ENCODE measurements around the gene PDE8A.

PDE8A gene

DNA sequence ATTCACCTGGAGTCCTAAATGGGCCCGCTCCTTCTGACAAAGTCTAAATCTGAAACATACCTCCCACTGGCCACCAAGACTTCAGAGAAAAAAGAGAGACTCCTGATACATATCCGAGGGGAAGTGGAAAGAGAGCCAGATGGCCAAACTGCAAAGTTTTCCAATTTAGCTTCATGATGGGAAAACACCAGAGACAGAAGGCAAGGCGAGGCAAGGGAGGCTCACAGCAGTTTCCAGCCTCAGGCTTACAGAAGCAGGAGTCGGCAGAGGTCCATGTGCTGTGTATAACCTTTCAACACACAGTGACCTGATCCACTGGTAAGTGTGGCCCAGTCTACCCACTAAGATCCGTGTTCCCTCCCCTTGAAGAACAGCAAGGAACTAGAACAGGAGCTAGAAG is 29.9 kb upstream of the PDE8A start:
- peaks cover 49% of the 10 kb centered on the region for H3K27me3 Mint-ChIP-seq
- no peak overlapping the region for H3K27ac Mint-ChIP-seq
- no peaks in the 10 kb centered on the region for H3K4me1 Mint-ChIP-seq
- no peak for DNase-seq
- CTCF ChIA-PET, result interaction anchor here (1.1 kb wide), 1 partner anchor 113 kb away, joined by 4 read pairs; no protein-coding TSS in a partner anchor
- no peaks in the 10 kb centered on the region for H3K36me3 Mint-ChIP-seq
- no peak overlapping the region for H3K4me3 Mint-ChIP-seq
- no peaks in the 10 kb centered on the region for H3K9me3 Mint-ChIP-seq

- no peaks in the 10 kb centered on the region for H3K36me3 Mint-ChIP-seq
- no peaks in the 10 kb centered on the region for H3K9me3 Mint-ChIP-seq
- CTCF ChIA-PET, result interaction anchor here (0.7 to 2.0 kb wide), 2 partner anchors 90 to 216 kb away, joined by 3 to 10 read pairs; no protein-coding TSS in a partner anchor
- no peak for DNase-seq
- no peaks in the 10 kb centered on the region for H3K4me1 Mint-ChIP-seq
- H3K27ac Mint-ChIP-seq, result no peak overlapping the region
- H3K4me3 Mint-ChIP-seq, result no peak overlapping the region
- H3K27me3 Mint-ChIP-seq, result peaks cover 48% of the 10 kb centered on the region
These were observed 28.5 kb upstream of the PDE8A start for GRCh38 chr15:84953136-84953535.

GRCh38 chr15:84953726-84954125 is 27.9 kb upstream of the PDE8A start:
- no peak overlapping the region for H3K27ac Mint-ChIP-seq

DNA sequence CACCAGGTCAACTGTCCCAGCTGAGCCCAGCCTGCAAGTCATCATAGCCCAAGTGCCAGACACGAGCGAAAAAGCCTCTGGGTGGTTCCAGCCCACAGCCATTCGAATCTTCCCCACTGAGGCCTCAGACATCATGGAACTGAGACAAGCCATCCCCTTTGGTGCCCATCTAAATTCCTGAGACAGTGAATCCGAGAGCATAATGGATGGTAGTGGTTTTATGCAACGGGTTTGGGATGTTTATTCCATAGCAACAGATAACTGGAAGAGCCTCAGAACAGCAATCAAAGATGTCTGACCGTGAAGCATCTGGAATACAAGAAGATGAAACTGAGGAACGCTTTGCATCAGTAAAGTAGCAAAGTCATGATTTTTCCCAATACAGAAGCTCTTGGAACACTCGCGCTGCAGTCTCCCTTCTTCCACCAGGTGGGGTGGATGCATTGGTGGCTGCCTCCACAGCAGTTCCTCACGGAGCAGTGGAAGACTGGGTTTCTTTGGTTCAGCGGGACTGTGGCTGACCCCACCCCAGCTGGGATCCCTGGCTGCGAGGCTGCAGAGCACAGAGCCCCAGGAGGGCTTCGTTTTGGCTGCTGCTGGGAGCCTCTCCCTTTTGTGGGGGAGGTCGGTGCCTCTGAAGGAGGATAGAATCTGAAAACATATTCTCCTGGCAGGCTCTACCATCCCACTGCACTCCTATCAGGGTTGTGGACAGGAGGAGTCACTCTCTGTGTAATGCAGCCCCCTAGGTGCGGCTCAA is 26.4 kb upstream of the PDE8A start:
- H3K9me3 Mint-ChIP-seq, result no peaks in the 10 kb centered on the region
- no peak overlapping the region for H3K4me3 Mint-ChIP-seq
- CTCF ChIA-PET, result interaction anchor here (1.0 to 1.4 kb wide), 4 partner anchors 8 to 214 kb away, joined by 3 to 10 read pairs (median 4); no protein-coding TSS in a partner anchor
- no peaks in the 10 kb centered on the region for H3K36me3 Mint-ChIP-seq
- peaks cover 44% of the 10 kb centered on the region for H3K27me3 Mint-ChIP-seq
- H3K4me1 Mint-ChIP-seq, result peaks cover 4% of the 10 kb centered on the region
- no peak overlapping the region for H3K27ac Mint-ChIP-seq
- DNase-seq, result peak; percentile 48

More at GRCh38 chr15:84953726-84954125, 27.9 kb upstream of the PDE8A start:
- Mint-ChIP-seq H3K27me3 (peaks cover 50% of the 10 kb centered on the region), H3K36me3 (no peaks in the 10 kb centered on the region), H3K4me1 (no peaks in the 10 kb centered on the region), H3K4me3 (no peak overlapping the region), H3K9me3 (no peaks in the 10 kb centered on the region)
- CTCF ChIA-PET, result interaction anchor here (0.7 to 2.0 kb wide), 3 partner anchors 89 to 366 kb away, joined by 3 to 10 read pairs (median 3); no protein-coding TSS in a partner anchor
- no peak for DNase-seq

DNA sequence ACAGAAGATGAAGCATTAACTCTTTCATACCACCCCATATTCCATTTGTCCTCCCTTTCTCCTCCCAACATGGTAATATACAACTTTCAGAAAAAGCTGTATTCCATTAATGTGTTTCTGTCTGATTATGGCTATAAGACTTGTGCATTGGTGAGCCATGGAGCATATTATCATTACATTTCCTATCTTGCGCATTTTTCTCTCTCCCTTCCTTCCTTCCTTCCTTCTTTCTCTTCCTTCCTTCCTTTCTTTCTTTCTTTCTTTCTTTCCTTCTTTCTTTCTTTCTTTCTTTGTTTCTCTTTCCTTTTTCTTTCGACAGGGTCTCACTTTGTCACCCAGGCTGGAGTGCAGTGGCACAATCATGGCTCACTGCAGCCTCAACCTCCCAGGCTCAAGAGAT is 25.5 kb upstream of the PDE8A start:
- CTCF ChIA-PET, result interaction anchor here (0.9 kb wide), 1 partner anchor 9 kb away, joined by 3 read pairs; no protein-coding TSS in a partner anchor
- Mint-ChIP-seq H3K27ac (no peak overlapping the region), H3K4me3 (no peak overlapping the region), H3K27me3 (peaks cover 37% of the 10 kb centered on the region), H3K9me3 (no peaks in the 10 kb centered on the region), H3K36me3 (no peaks in the 10 kb centered on the region), H3K4me1 (peaks cover 4% of the 10 kb centered on the region)
- DNase-seq, result no peak

DNA sequence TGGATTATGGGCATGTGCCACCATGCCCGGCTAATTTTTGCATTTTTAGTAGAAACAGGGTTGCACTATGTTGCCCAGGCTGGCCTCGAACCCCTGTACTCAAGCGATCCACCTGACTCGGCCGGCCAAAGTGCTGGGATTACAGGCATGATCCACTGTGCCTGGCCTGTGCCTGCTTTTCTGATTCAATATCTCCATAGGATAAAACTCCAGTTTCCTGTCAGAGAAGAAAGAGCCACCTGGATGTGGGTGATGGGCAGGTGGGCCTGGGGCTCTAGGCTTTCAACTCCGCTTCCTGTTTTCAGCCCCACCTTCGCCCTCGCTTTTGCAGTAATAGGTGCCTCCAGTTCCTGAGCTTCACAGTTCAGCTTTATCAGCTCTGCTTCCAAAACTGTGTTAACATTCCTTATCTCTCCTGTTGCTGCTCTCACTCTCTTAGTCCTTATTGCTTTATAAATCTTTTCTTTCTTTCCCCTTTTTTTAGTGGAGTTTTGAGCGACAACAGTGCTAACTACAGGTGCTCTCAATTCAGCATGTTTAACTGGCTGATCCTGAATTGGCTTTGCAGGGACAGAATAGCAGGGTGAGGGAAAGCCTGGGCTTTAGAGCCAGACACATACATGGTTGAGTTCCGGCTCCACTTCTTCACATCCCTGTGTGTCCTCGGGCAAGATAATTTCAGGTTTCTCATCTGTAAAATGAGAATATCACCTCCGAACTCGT is 21.1 kb upstream of the PDE8A start:
- Mint-ChIP-seq H3K4me1 (peaks cover 4% of the 10 kb centered on the region), H3K27me3 (peaks cover 25% of the 10 kb centered on the region), H3K27ac (no peak overlapping the region), H3K36me3 (no peaks in the 10 kb centered on the region), H3K9me3 (no peaks in the 10 kb centered on the region), H3K4me3 (no peak overlapping the region)
- no peak for DNase-seq
- CTCF ChIA-PET, result no interaction called here

- no peak overlapping the region for H3K27ac Mint-ChIP-seq
- no peak overlapping the region for H3K4me3 Mint-ChIP-seq
- CTCF ChIA-PET, result no interaction called here
- H3K4me1 Mint-ChIP-seq, result peaks cover 4% of the 10 kb centered on the region
- no peak for DNase-seq
- H3K36me3 Mint-ChIP-seq, result no peaks in the 10 kb centered on the region
- no peaks in the 10 kb centered on the region for H3K9me3 Mint-ChIP-seq
- peaks cover 22% of the 10 kb centered on the region for H3K27me3 Mint-ChIP-seq
These were observed 20.6 kb upstream of the PDE8A start for GRCh38 chr15:84961114-84961452.

GRCh38 chr15:84961707-84962106 is 19.9 kb upstream of the PDE8A start:
- H3K9me3 Mint-ChIP-seq, result peaks cover 3% of the 10 kb centered on the region
- H3K4me3 Mint-ChIP-seq, result no peak overlapping the region
- H3K4me1 Mint-ChIP-seq, result peaks cover 4% of the 10 kb centered on the region
- H3K36me3 Mint-ChIP-seq, result no peaks in the 10 kb centered on the region
- DNase-seq, result no peak
- no peak overlapping the region for H3K27ac Mint-ChIP-seq
- peaks cover 15% of the 10 kb centered on the region for H3K27me3 Mint-ChIP-seq
- CTCF ChIA-PET, result no interaction called here

- H3K27ac Mint-ChIP-seq, result no peak overlapping the region
- CTCF ChIA-PET, result interaction anchor here (1.1 kb wide), 1 partner anchor 81 kb away, joined by 3 read pairs; no protein-coding TSS in a partner anchor
- no peak overlapping the region for H3K4me3 Mint-ChIP-seq
These were observed 18.7 kb upstream of the PDE8A start for GRCh38 chr15:84962955-84963354.

DNA sequence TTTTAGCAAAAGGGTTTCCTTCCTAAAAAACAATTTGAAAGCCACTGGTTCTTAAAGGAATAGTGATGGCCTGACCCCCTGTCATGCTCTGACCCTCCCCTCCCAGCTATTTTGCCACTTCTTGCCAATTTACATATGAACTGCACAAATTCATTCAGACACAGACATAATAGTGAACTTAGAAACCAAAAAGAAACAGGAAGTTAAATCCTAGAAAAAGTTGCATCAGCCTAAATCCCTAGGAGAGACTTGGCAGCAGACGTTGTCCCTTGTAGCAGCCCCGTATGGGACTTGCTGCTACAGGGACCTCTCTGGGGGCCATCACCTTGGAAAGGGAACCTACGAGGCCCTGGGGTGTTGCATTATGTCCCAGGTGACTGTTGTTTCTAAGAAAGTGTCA is 14.3 kb upstream of the PDE8A start:
- CTCF ChIA-PET, result no interaction called here
- Mint-ChIP-seq H3K4me3 (no peak overlapping the region), H3K9me3 (peaks cover 3% of the 10 kb centered on the region), H3K27ac (no peak overlapping the region), H3K4me1 (no peaks in the 10 kb centered on the region), H3K27me3 (peaks cover 32% of the 10 kb centered on the region), H3K36me3 (no peaks in the 10 kb centered on the region)
- no peak for DNase-seq

More at GRCh38 chr15:84962955-84963354, 18.7 kb upstream of the PDE8A start:
- no peak for DNase-seq
- peaks cover 4% of the 10 kb centered on the region for H3K4me1 Mint-ChIP-seq
- no peaks in the 10 kb centered on the region for H3K36me3 Mint-ChIP-seq
- H3K9me3 Mint-ChIP-seq, result peaks cover 3% of the 10 kb centered on the region
- peaks cover 18% of the 10 kb centered on the region for H3K27me3 Mint-ChIP-seq

GRCh38 chr15:84968301-84968700 is 13.4 kb upstream of the PDE8A start:
- H3K4me3 Mint-ChIP-seq, result no peak overlapping the region
- peaks cover 3% of the 10 kb centered on the region for H3K9me3 Mint-ChIP-seq
- peaks cover 36% of the 10 kb centered on the region for H3K27me3 Mint-ChIP-seq
- H3K4me1 Mint-ChIP-seq, result no peaks in the 10 kb centered on the region
- no peaks in the 10 kb centered on the region for H3K36me3 Mint-ChIP-seq
- DNase-seq, result no peak
- H3K27ac Mint-ChIP-seq, result no peak overlapping the region
- CTCF ChIA-PET, result interaction anchor here (1.1 kb wide), 1 partner anchor 201 kb away, joined by 3 read pairs; no protein-coding TSS in a partner anchor

GRCh38 chr15:84969257-84969656 is 12.4 kb upstream of the PDE8A start:
- H3K4me3 Mint-ChIP-seq, result no peak overlapping the region
- peaks cover 36% of the 10 kb centered on the region for H3K27me3 Mint-ChIP-seq
- no peak overlapping the region for H3K27ac Mint-ChIP-seq
- no peak for DNase-seq
- CTCF ChIA-PET, result interaction anchor here (1.1 kb wide), 1 partner anchor 200 kb away, joined by 3 read pairs; no protein-coding TSS in a partner anchor
- no peaks in the 10 kb centered on the region for H3K36me3 Mint-ChIP-seq
- H3K4me1 Mint-ChIP-seq, result no peaks in the 10 kb centered on the region
- peaks cover 3% of the 10 kb centered on the region for H3K9me3 Mint-ChIP-seq

GRCh38 chr15:84970843-84971242 is 10.8 kb upstream of the PDE8A start:
- Mint-ChIP-seq H3K27me3 (peaks cover 36% of the 10 kb centered on the region), H3K36me3 (no peaks in the 10 kb centered on the region), H3K4me1 (no peaks in the 10 kb centered on the region), H3K27ac (no peak overlapping the region), H3K9me3 (peaks cover 3% of the 10 kb centered on the region), H3K4me3 (no peak overlapping the region)
- DNase-seq, result no peak
- CTCF ChIA-PET, result interaction anchor here (1.4 kb wide), 1 partner anchor 43 kb away, joined by 4 read pairs; no protein-coding TSS in a partner anchor

Data from activated naive CD4-positive, alpha-beta T cell treated with anti-CD3 and anti-CD28 coated beads, Interleukin-2, amount 10 ng/mL, durations not matched to agents 7 days and 5 days (primary cell).